ENCODE results near the gene CCRL2.
"Not testable (repeated sequence)": the region's sequence is repeated elsewhere in the genome, so short reads cannot be mapped to it uniquely, and the experiment has no call there.

CCRL2 gene

GRCh38 chr3:46380471-46381221, 26.4 kb upstream of the CCRL2 start:
- no peak for FAIRE-seq

- no peak for FAIRE-seq
Observed at GRCh38 chr3:46381625-46382024, 25.4 kb upstream of the CCRL2 start.

- no peak for FAIRE-seq
Observed at GRCh38 chr3:46383211-46383950, 23.7 kb upstream of the CCRL2 start.

- no peak for FAIRE-seq
Observed at GRCh38 chr3:46383951-46384330, 23.1 kb upstream of the CCRL2 start.

- FAIRE-seq = no peak
Observed at GRCh38 chr3:46386205-46386604, 20.9 kb upstream of the CCRL2 start.

GRCh38 chr3:46388847-46389246, 18.2 kb upstream of the CCRL2 start:
- not testable (repeated sequence) for FAIRE-seq

GRCh38 chr3:46389306-46389705, 17.8 kb upstream of the CCRL2 start:
- no peak for FAIRE-seq

- not testable (repeated sequence) for FAIRE-seq
Observed at GRCh38 chr3:46391526-46391925, 15.5 kb upstream of the CCRL2 start.

GRCh38 chr3:46393011-46393410, 14.0 kb upstream of the CCRL2 start:
- no peak for FAIRE-seq

- FAIRE-seq = no peak
Observed at GRCh38 chr3:46393554-46394434, 13.3 kb upstream of the CCRL2 start.

- no peak for FAIRE-seq
Observed at GRCh38 chr3:46395210-46395661, 11.8 kb upstream of the CCRL2 start.

GRCh38 chr3:46395766-46396530, 11.1 kb upstream of the CCRL2 start:
- FAIRE-seq = no peak

GRCh38 chr3:46397111-46397510, 9.9 kb upstream of the CCRL2 start:
- FAIRE-seq = no peak

GRCh38 chr3:46398186-46398955, 8.7 kb upstream of the CCRL2 start:
- FAIRE-seq = no peak

- FAIRE-seq = no peak
Observed at GRCh38 chr3:46399098-46399497, 8.0 kb upstream of the CCRL2 start.

GRCh38 chr3:46399557-46399956, 7.5 kb upstream of the CCRL2 start:
- no peak for FAIRE-seq

GRCh38 chr3:46400000-46400734, 6.9 kb upstream of the CCRL2 start:
- no peak for FAIRE-seq

- FAIRE-seq = no peak
Observed at GRCh38 chr3:46400846-46401245, 6.2 kb upstream of the CCRL2 start.

- no peak for FAIRE-seq
Observed at GRCh38 chr3:46401579-46401978, 5.5 kb upstream of the CCRL2 start.

- FAIRE-seq = not testable (repeated sequence)
Observed at GRCh38 chr3:46402902-46403301, 4.2 kb upstream of the CCRL2 start.

Data from colon (tissue), 2 donors.